Measurements from ENCODE around the gene SSBP3. TPM values are rescaled to one million over a fixed set of nuclear protein-coding genes. Genes with fewer than 3 reads are reported as not detected.

Gene SSBP3
- total and polyA plus RNA-seq, 2 donors: 21.7 to 59.1 TPM

- peaks cover 3% of the 10 kb centered on the region for H3K4me1 ChIP-seq (ENCODE audit: insufficient read depth)
- no peak for DNase-seq (ENCODE audit: extremely low spot score)
- no peak overlapping the region for H3K4me3 ChIP-seq (ENCODE audit: low read depth, low read length)
- H3K27ac ChIP-seq (ENCODE audit: low read depth): no peak overlapping the region
- no peaks in the 10 kb centered on the region for H3K36me3 ChIP-seq (ENCODE audit: insufficient read depth)
- 91% methylated on average over 7 of the region's 7 CpGs for WGBS
Observed at GRCh38 chr1:54311506-54311905, 94.7 kb downstream of the SSBP3 start.

- no peak for DNase-seq (ENCODE audit: extremely low spot score)
- Histone ChIP-seq H3K4me1 (ENCODE audit: insufficient read depth) (peaks cover 3% of the 10 kb centered on the region), H3K27ac (ENCODE audit: low read depth) (no peak overlapping the region), H3K4me3 (ENCODE audit: low read depth, low read length) (no peak overlapping the region), H3K36me3 (ENCODE audit: insufficient read depth) (no peaks in the 10 kb centered on the region)
- 75% methylated on average over 12 of the region's 12 CpGs for WGBS
Observed at GRCh38 chr1:54310439-54311328, 95.5 kb downstream of the SSBP3 start.

- WGBS: 67% methylated on average over 19 of the region's 19 CpGs
- Histone ChIP-seq H3K36me3 (ENCODE audit: insufficient read depth) (no peaks in the 10 kb centered on the region), H3K4me1 (ENCODE audit: insufficient read depth) (peaks cover 3% of the 10 kb centered on the region), H3K4me3 (ENCODE audit: low read depth, low read length) (no peak overlapping the region), H3K27ac (ENCODE audit: low read depth) (no peak overlapping the region)
- no peak for DNase-seq (ENCODE audit: extremely low spot score)
Observed at GRCh38 chr1:54309631-54310366, 96.4 kb downstream of the SSBP3 start.

- no peak overlapping the region for H3K4me3 ChIP-seq (ENCODE audit: low read depth, low read length)
- DNase-seq (ENCODE audit: extremely low spot score): no peak
- H3K27ac ChIP-seq (ENCODE audit: low read depth): no peak overlapping the region
- no peaks in the 10 kb centered on the region for H3K4me1 ChIP-seq (ENCODE audit: insufficient read depth)
- H3K36me3 ChIP-seq (ENCODE audit: insufficient read depth): no peaks in the 10 kb centered on the region
- WGBS: 96% methylated on average over 3 of the region's 3 CpGs
Observed at GRCh38 chr1:54307305-54307704, 98.9 kb downstream of the SSBP3 start.

- no peaks in the 10 kb centered on the region for H3K4me1 ChIP-seq (ENCODE audit: insufficient read depth)
- H3K4me3 ChIP-seq (ENCODE audit: low read depth, low read length): no peak overlapping the region
- no peak for DNase-seq (ENCODE audit: extremely low spot score)
- no peaks in the 10 kb centered on the region for H3K36me3 ChIP-seq (ENCODE audit: insufficient read depth)
- H3K27ac ChIP-seq (ENCODE audit: low read depth): no peak overlapping the region
- WGBS: 74% methylated on average over 7 of the region's 7 CpGs
Observed at GRCh38 chr1:54305906-54306514, 100.2 kb downstream of the SSBP3 start.

GRCh38 chr1:54304518-54304917 lies 101.7 kb downstream of the SSBP3 start:
- Histone ChIP-seq H3K4me1 (ENCODE audit: insufficient read depth) (no peaks in the 10 kb centered on the region), H3K27ac (ENCODE audit: low read depth) (no peak overlapping the region)

GRCh38 chr1:54302951-54303843 lies 103.0 kb downstream of the SSBP3 start:
- Histone ChIP-seq H3K4me1 (ENCODE audit: insufficient read depth) (no peaks in the 10 kb centered on the region), H3K36me3 (ENCODE audit: insufficient read depth) (no peaks in the 10 kb centered on the region), H3K27ac (ENCODE audit: low read depth) (no peak overlapping the region), H3K4me3 (ENCODE audit: low read depth, low read length) (no peak overlapping the region)
- 80% methylated on average over 22 of the region's 22 CpGs for WGBS
- no peak for DNase-seq (ENCODE audit: extremely low spot score)

More at GRCh38 chr1:54304518-54304917, 101.7 kb downstream of the SSBP3 start:
- Histone ChIP-seq H3K4me3 (ENCODE audit: low read depth, low read length) (no peak overlapping the region), H3K36me3 (ENCODE audit: insufficient read depth) (no peaks in the 10 kb centered on the region)
- no peak for DNase-seq (ENCODE audit: extremely low spot score)
- WGBS: 91% methylated on average over 2 of the region's 2 CpGs

GRCh38 chr1:54302549-54302948 lies 103.6 kb downstream of the SSBP3 start:
- WGBS: 96% methylated on average over 5 of the region's 5 CpGs
- no peaks in the 10 kb centered on the region for H3K4me1 ChIP-seq (ENCODE audit: insufficient read depth)
- no peak overlapping the region for H3K4me3 ChIP-seq (ENCODE audit: low read depth, low read length)
- DNase-seq (ENCODE audit: extremely low spot score): no peak
- H3K36me3 ChIP-seq (ENCODE audit: insufficient read depth): no peaks in the 10 kb centered on the region
- no peak overlapping the region for H3K27ac ChIP-seq (ENCODE audit: low read depth)

GRCh38 chr1:54301497-54301896 lies 104.7 kb downstream of the SSBP3 start:
- no peak overlapping the region for H3K4me3 ChIP-seq (ENCODE audit: low read depth, low read length)
- H3K4me1 ChIP-seq (ENCODE audit: insufficient read depth): no peaks in the 10 kb centered on the region
- DNase-seq (ENCODE audit: extremely low spot score): no peak
- no peaks in the 10 kb centered on the region for H3K36me3 ChIP-seq (ENCODE audit: insufficient read depth)
- H3K27ac ChIP-seq (ENCODE audit: low read depth): no peak overlapping the region
- 73% methylated on average over 10 of the region's 10 CpGs for WGBS

GRCh38 chr1:54300401-54300800 lies 105.8 kb downstream of the SSBP3 start:
- 92% methylated on average over 7 of the region's 7 CpGs for WGBS
- DNase-seq (ENCODE audit: extremely low spot score): no peak
- Histone ChIP-seq H3K27ac (ENCODE audit: low read depth) (no peak overlapping the region), H3K36me3 (ENCODE audit: insufficient read depth) (no peaks in the 10 kb centered on the region), H3K4me3 (ENCODE audit: low read depth, low read length) (no peak overlapping the region), H3K4me1 (ENCODE audit: insufficient read depth) (no peaks in the 10 kb centered on the region)

- H3K27ac ChIP-seq (ENCODE audit: low read depth): no peak overlapping the region
- no peak for DNase-seq (ENCODE audit: extremely low spot score)
- no peaks in the 10 kb centered on the region for H3K4me1 ChIP-seq (ENCODE audit: insufficient read depth)
- 54% methylated on average over 7 of the region's 7 CpGs for WGBS
- H3K4me3 ChIP-seq (ENCODE audit: low read depth, low read length): no peak overlapping the region
- no peaks in the 10 kb centered on the region for H3K36me3 ChIP-seq (ENCODE audit: insufficient read depth)
Observed at GRCh38 chr1:54299037-54299436, 107.2 kb downstream of the SSBP3 start.

GRCh38 chr1:54298284-54299033 lies 107.7 kb downstream of the SSBP3 start:
- 32% methylated on average over 20 of the region's 20 CpGs for WGBS
- DNase-seq (ENCODE audit: extremely low spot score): no peak
- Histone ChIP-seq H3K4me1 (ENCODE audit: insufficient read depth) (no peaks in the 10 kb centered on the region), H3K4me3 (ENCODE audit: low read depth, low read length) (no peak overlapping the region), H3K27ac (ENCODE audit: low read depth) (peak overlapping the region; percentile 30), H3K36me3 (ENCODE audit: insufficient read depth) (no peaks in the 10 kb centered on the region)

All from urinary bladder (tissue), 4 donors.